Measurements from ENCODE around the gene COP1.

- TF ChIP-seq EZH2 (IDR thresholded peaks at IDR 0.05): no peak
- TF ChIP-seq POLR2AphosphoS5 (IDR thresholded peaks at IDR 0.05; ENCODE audit: borderline replicate concordance, low read depth, low read length): no peak
These were observed 246.9 kb downstream of the COP1 start for GRCh38 chr1:175960169-175960568.

All from SK-N-MC (cell line).